Motor neuron (in vitro differentiated cells): Measurements from ENCODE around the gene RCAN1. TPM values are rescaled to one million over a fixed set of nuclear protein-coding genes. Genes with fewer than 3 reads are reported as not detected.
A peak's percentile ranks its signal among the peaks of the same experiment; 100 is the strongest.

ENCODE experiments used
- ATAC-seq, 8 experiments: fragments of 200-7000 bp; cut with Tn5 transposase; replicated peaks in 6 of 8; 2 replicates each; pipeline ENCODE4 v1.8.0; 2021; ENCODE audit warnings: mild to moderate bottlenecking in 8 of 8, moderate library complexity in 8 of 8
- H3K27ac ChIP-seq, 2 donors: fragments of 250-450 bp; sonication (Bioruptor Pico); 2 replicates each; pipeline ENCODE4 v1.9.0; 2021; ENCODE audit warnings: antibody characterized with exemption in 2 of 2, mild to moderate bottlenecking in 2 of 2, moderate library complexity in 1 of 2
- H3K4me1 ChIP-seq, 2 donors: fragments of 250-450 bp; sonication (Bioruptor Pico); replicated peaks in 1 of 2; 2 replicates each; pipeline ENCODE4 v1.6.1; 2021; ENCODE audit warnings: antibody characterized with exemption in 2 of 2, mild to moderate bottlenecking in 2 of 2, moderate library complexity in 1 of 2
- H3K4me3 ChIP-seq, 5 donors: fragments of 250-450 bp; sonication (Bioruptor Pico); 2 replicates each; pipeline ENCODE4 v1.9.0; 2021; ENCODE audit warnings: antibody characterized with exemption in 5 of 5, mild to moderate bottlenecking in 5 of 5, moderate library complexity in 4 of 5
- WGBS, 10 experiments: fragments of 450-650 bp; shearing (Covaris generic); methylation state at CpG; one replicate each; pipeline ENCODE4 v1.0.0; 2022; 5-methylcytosine and 5-hydroxymethylcytosine counted together
- in situ Hi-C, 9 experiments: fragments of 400-800 bp; cut with MboI; loops; one replicate each; pipeline ENCODE4 v1.15.0; 2021; ENCODE audit warnings: low sequenced_read_pairs in 9 of 9, low pct_unique_long_range_greater_than_20kb in 2 of 9; ENCODE audit not compliant: unreplicated experiment in 9 of 9
- total RNA-seq, 8 experiments: library from RNA; unstranded; fragments of 300-600 nt; gene quantifications; 2 replicates each; pipeline versions ENCODE4 v1.2.3 to v1.2.4, GENCODE V29; 2022

RCAN1 gene
- total RNA-seq, 8 experiments from 2014 or later, result 10.3 to 280 (median 22.7) TPM

GRCh38 chr21:34519016-34519415, 95.9 kb downstream of the RCAN1 start:
- 10 to 100% (median 80%) methylated on average over 1 to 3 of the region's 4 CpGs; no CpG with 5 or more reads in 1 of the 10 experiments for WGBS, 10 experiments
- peak in 3 of 8 experiments; percentile 2 to 37 (median 36) for ATAC-seq
- no peak overlapping the region for H3K4me3 ChIP-seq
- H3K27ac ChIP-seq, result no peak overlapping the region
- H3K4me1 ChIP-seq, result no peaks in the 10 kb centered on the region
- in situ Hi-C loops, result no loop called here

- Histone ChIP-seq H3K4me3 (no peak overlapping the region), H3K4me1 (no peaks in the 10 kb centered on the region), H3K27ac (no peak overlapping the region)
- ATAC-seq, result no peak
- WGBS, 10 experiments, result 67 to 100% (median 82%) methylated on average over 1 to 5 of the region's 5 CpGs; no CpG with 5 or more reads in 1 of the 10 experiments
- in situ Hi-C loops, result no loop called here
Observed at GRCh38 chr21:34518301-34518700, 96.6 kb downstream of the RCAN1 start.

GRCh38 chr21:34517491-34518245, 97.2 kb downstream of the RCAN1 start:
- 66 to 100% (median 86%) methylated on average over 3 to 20 of the region's 22 CpGs for WGBS, 10 experiments
- ATAC-seq, result peak in 1 of 8 experiments; percentile 5

GRCh38 chr21:34517039-34517438, 97.9 kb downstream of the RCAN1 start:
- WGBS, 10 experiments, result 67 to 100% (median 82%) methylated on average over 1 to 5 of the region's 5 CpGs; no CpG with 5 or more reads in 1 of the 10 experiments
- ATAC-seq, result no peak
- in situ Hi-C loops, result no loop called here

More at GRCh38 chr21:34517491-34518245, 97.2 kb downstream of the RCAN1 start:
- in situ Hi-C loops, result no loop called here
- Histone ChIP-seq H3K27ac (no peak overlapping the region), H3K4me1 (no peaks in the 10 kb centered on the region), H3K4me3 (no peak overlapping the region)

GRCh38 chr21:34514576-34515115, 100.3 kb downstream of the RCAN1 start:
- Histone ChIP-seq H3K4me3 (no peak overlapping the region), H3K4me1 (no peaks in the 10 kb centered on the region), H3K27ac (no peak overlapping the region)
- ATAC-seq, result no peak
- in situ Hi-C loops, result no loop called here
- 75 to 100% (median 83%) methylated on average over 1 to 10 of the region's 10 CpGs; no CpG with 5 or more reads in 1 of the 10 experiments for WGBS, 10 experiments

More at GRCh38 chr21:34517039-34517438, 97.9 kb downstream of the RCAN1 start:
- Histone ChIP-seq H3K27ac (no peak overlapping the region), H3K4me3 (no peak overlapping the region), H3K4me1 (no peaks in the 10 kb centered on the region)

GRCh38 chr21:34513129-34513675, 101.7 kb downstream of the RCAN1 start:
- WGBS, 10 experiments, result 81 to 100% (median 100%) methylated on average over 1 to 2 of the region's 2 CpGs; no CpG with 5 or more reads in 1 of the 10 experiments
- Histone ChIP-seq H3K4me1 (no peaks in the 10 kb centered on the region), H3K4me3 (no peak overlapping the region), H3K27ac (no peak overlapping the region)
- in situ Hi-C loops, result no loop called here
- no peak for ATAC-seq

- H3K27ac ChIP-seq, result no peak within 1 kb of the TSS
- no peak within 1 kb of the TSS for H3K4me3 ChIP-seq
- peak in 1 of 8 experiments; percentile 2 for ATAC-seq
- H3K4me1 ChIP-seq, result no peaks in the 10 kb centered on the region
- in situ Hi-C loops, result no loop called here
- WGBS, 10 experiments, result 67 to 100% (median 87%) methylated on average over 1 to 10 of the region's 14 CpGs; no CpG with 5 or more reads in 1 of the 10 experiments
Observed at GRCh38 chr21:34511787-34512455, 103.0 kb downstream of the RCAN1 start, which contains the start of gene KCNE1. Gene KCNE1 (minus strand): TSS chr21:34512210. CDS start chr21:34449634, 62,576 bp downstream.

- 11 to 100% (median 90%) methylated on average over 1 to 3 of the region's 5 CpGs; no CpG with 5 or more reads in 5 of the 10 experiments for WGBS, 10 experiments
- ATAC-seq, result peak in 4 of 8 experiments; percentile 31 to 94 (median 74)
- Histone ChIP-seq H3K27ac (no peak overlapping the region), H3K4me3 (no peak overlapping the region), H3K4me1 (no peaks in the 10 kb centered on the region)
- in situ Hi-C loops, result no loop called here
Observed at GRCh38 chr21:34511181-34511580, 103.7 kb downstream of the RCAN1 start.

GRCh38 chr21:34510148-34511142, 104.5 kb downstream of the RCAN1 start:
- ATAC-seq, result peak in 5 of 8 experiments; percentile 39 to 77 (median 63)
- no peaks in the 10 kb centered on the region for H3K4me1 ChIP-seq
- 33 to 100% (median 70%) methylated on average over 1 to 5 of the region's 15 CpGs; no CpG with 5 or more reads in 1 of the 10 experiments for WGBS, 10 experiments
- in situ Hi-C loops, result no loop called here
- no peak overlapping the region for H3K27ac ChIP-seq
- no peak overlapping the region for H3K4me3 ChIP-seq

- in situ Hi-C loops, result no loop called here
- WGBS, 10 experiments, result 76 to 85% (median 84%) methylated on average over 1 to 4 of the region's 4 CpGs; no CpG with 5 or more reads in 6 of the 10 experiments
- ATAC-seq, result no peak
- Histone ChIP-seq H3K4me1 (no peaks in the 10 kb centered on the region), H3K4me3 (no peak overlapping the region), H3K27ac (no peak overlapping the region)
Observed at GRCh38 chr21:34509151-34509550, 105.8 kb downstream of the RCAN1 start.

GRCh38 chr21:34504595-34504994, 110.3 kb downstream of the RCAN1 start:
- in situ Hi-C loops, result no loop called here
- WGBS, 10 experiments, result 56 to 100% (median 88%) methylated on average over 1 to 2 of the region's 2 CpGs; no CpG with 5 or more reads in 2 of the 10 experiments
- Histone ChIP-seq H3K27ac (no peak overlapping the region), H3K4me3 (no peak overlapping the region), H3K4me1 (no peaks in the 10 kb centered on the region)
- no peak for ATAC-seq
